Neural cell (in vitro differentiated cells): ENCODE data around the gene NDRG2.

Experiments
- RAD21 ChIP-seq: fragments of 450-650 bp; conservative IDR thresholded peaks from 2 replicates; pipeline ENCODE4 v1.6.1; 2014; ENCODE audit warnings: antibody characterized with exemption, mild to moderate bottlenecking, moderate library complexity
- TF ChIP-seq, protein P1 (sequence below): fragments of 450-650 bp; IDR thresholded peaks from 2 replicates; pipeline ENCODE4 v1.5.1; 2014; ENCODE audit warnings: antibody characterized with exemption, mild to moderate bottlenecking, moderate library complexity; ENCODE audit not compliant: poor library complexity, severe bottlenecking

DNA sequence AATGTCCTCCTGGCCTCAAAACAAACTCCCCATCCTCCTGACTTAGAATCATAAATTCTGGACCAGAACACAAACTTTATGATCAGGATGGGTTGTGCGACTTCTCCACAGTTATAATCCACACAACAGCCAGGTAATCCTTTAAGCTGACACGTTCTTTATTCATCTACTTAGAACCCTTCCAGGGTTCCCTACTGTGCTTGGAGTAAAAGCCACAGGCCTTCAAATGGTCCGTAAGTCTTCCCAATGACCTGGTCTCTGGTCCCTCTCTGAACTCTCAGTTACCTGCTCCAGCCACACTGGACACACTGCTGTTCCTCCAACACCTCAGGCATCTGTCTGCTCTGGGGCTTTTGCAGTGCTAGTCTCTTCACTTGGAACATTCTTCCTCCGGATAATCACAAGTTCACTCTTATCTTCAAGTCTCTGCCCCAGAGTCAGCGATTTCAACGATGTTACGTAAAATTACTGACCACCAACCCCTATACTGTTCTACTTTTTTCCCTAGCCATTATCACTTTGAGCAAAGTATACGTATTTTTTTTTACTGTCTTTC lies 15.6 kb upstream of the NDRG2 start:
- TF ChIP-seq, protein P1, sequence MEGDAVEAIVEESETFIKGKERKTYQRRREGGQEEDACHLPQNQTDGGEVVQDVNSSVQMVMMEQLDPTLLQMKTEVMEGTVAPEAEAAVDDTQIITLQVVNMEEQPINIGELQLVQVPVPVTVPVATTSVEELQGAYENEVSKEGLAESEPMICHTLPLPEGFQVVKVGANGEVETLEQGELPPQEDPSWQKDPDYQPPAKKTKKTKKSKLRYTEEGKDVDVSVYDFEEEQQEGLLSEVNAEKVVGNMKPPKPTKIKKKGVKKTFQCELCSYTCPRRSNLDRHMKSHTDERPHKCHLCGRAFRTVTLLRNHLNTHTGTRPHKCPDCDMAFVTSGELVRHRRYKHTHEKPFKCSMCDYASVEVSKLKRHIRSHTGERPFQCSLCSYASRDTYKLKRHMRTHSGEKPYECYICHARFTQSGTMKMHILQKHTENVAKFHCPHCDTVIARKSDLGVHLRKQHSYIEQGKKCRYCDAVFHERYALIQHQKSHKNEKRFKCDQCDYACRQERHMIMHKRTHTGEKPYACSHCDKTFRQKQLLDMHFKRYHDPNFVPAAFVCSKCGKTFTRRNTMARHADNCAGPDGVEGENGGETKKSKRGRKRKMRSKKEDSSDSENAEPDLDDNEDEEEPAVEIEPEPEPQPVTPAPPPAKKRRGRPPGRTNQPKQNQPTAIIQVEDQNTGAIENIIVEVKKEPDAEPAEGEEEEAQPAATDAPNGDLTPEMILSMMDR, result peak; percentile 18
- TF ChIP-seq RAD21, result no peak
